GM23338 (cell line): ENCODE data around the gene GALR2. TPM values are rescaled to one million over a fixed set of nuclear protein-coding genes. Genes with fewer than 3 reads are reported as not detected.

Experiments
- CREB1 ChIP-seq: fragments of 250-450 bp; sonication (Bioruptor Pico); IDR thresholded peaks from 2 replicates; pipeline ENCODE4 v1.5.0; 2020; ENCODE audit warnings: low read depth, mild to moderate bottlenecking, moderate library complexity
- EZH2 ChIP-seq: fragments of 200-600 bp; sonication (generic); IDR thresholded peaks from one replicate; pipeline ENCODE4 v1.8.0; 2017; ENCODE audit warnings: antibody characterized with exemption, mild to moderate bottlenecking, low read depth; ENCODE audit not compliant: unreplicated experiment
- EZH2phosphoT487 ChIP-seq: fragments of 200-600 bp; sonication (generic); IDR thresholded peaks from one replicate; pipeline ENCODE4 v1.8.1; 2018; ENCODE audit warnings: antibody characterized with exemption; ENCODE audit not compliant: unreplicated experiment
- JUNB ChIP-seq: IDR thresholded peaks from one replicate; pipeline ENCODE4 v1.6.1; 2016; ENCODE audit warnings: antibody characterized with exemption; ENCODE audit not compliant: unreplicated experiment
- NANOG ChIP-seq: IDR thresholded peaks from 2 replicates; pipeline ENCODE4 v1.6.1; 2016; ENCODE audit warnings: antibody characterized with exemption, borderline replicate concordance
- ZNF331 ChIP-seq: fragments of 250-450 bp; sonication (Bioruptor Pico); IDR thresholded peaks from 2 replicates; pipeline ENCODE4 v1.5.0; 2020; ENCODE audit warnings: low read depth, mild to moderate bottlenecking, moderate library complexity
- polyA plus RNA-seq: library from polyadenylated mRNA; unstranded; fragments of >200 nt; fragmentation: Nextera tagmentation; extraction: Ambion mirVana; gene quantifications from 2 replicates; pipeline ENCODE4 v1.2.1, GENCODE V29; 2016
- total RNA-seq: library from RNA; depleted of rRNA; stranded (reverse); fragments of >200 nt; shearing (Covaris generic); gene quantifications from 2 replicates; pipeline ENCODE4 v1.2.3, GENCODE V29; 2014
- TF ChIP-seq, protein P1 (sequence below): fragments of 250-450 bp; sonication (Bioruptor Pico); IDR thresholded peaks from 2 replicates; pipeline ENCODE4 v1.5.0; 2020; ENCODE audit warnings: mild to moderate bottlenecking, moderate library complexity
- TF ChIP-seq, protein P2 (sequence below), 2 experiments: fragments of 200-600 bp in 1 of 2; sonication (generic) in 1 of 2; conservative IDR thresholded peaks; 2 replicates each; pipeline versions ENCODE4 v1.5.1 to v1.6.1; 2016 to 2017; ENCODE audit warnings: antibody characterized with exemption in 2 of 2, low read depth in 2 of 2, mild to moderate bottlenecking in 2 of 2, moderate library complexity in 1 of 2
- TF ChIP-seq, protein P3 (sequence below): IDR thresholded peaks from 2 replicates; pipeline ENCODE4 v1.6.1; 2016; ENCODE audit warnings: antibody characterized with exemption

GALR2 gene
- total and polyA plus RNA-seq, 2 experiments from 2014 or later: 0.50 to 2.2 TPM

DNA sequence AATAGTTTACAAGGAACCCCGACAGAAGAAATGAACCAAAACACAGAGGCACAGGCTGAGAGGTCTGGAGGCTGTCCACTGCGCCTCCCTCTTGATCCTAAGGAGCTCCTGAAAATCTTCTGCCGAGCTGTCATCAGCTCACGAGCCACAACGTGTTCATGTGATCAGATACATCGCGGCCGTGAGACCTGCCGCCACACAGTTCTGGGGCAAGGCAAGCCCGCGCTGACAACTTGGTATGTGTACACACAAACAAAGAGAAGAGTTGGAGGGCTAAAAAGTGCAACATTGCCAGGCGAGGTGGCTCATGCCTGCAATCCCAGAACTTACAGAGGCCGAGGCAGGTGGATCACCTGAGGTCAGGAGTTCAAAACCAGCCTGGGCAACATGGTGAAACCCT lies 21.4 kb downstream of the GALR2 start (continued):
- TF ChIP-seq, protein P1, sequence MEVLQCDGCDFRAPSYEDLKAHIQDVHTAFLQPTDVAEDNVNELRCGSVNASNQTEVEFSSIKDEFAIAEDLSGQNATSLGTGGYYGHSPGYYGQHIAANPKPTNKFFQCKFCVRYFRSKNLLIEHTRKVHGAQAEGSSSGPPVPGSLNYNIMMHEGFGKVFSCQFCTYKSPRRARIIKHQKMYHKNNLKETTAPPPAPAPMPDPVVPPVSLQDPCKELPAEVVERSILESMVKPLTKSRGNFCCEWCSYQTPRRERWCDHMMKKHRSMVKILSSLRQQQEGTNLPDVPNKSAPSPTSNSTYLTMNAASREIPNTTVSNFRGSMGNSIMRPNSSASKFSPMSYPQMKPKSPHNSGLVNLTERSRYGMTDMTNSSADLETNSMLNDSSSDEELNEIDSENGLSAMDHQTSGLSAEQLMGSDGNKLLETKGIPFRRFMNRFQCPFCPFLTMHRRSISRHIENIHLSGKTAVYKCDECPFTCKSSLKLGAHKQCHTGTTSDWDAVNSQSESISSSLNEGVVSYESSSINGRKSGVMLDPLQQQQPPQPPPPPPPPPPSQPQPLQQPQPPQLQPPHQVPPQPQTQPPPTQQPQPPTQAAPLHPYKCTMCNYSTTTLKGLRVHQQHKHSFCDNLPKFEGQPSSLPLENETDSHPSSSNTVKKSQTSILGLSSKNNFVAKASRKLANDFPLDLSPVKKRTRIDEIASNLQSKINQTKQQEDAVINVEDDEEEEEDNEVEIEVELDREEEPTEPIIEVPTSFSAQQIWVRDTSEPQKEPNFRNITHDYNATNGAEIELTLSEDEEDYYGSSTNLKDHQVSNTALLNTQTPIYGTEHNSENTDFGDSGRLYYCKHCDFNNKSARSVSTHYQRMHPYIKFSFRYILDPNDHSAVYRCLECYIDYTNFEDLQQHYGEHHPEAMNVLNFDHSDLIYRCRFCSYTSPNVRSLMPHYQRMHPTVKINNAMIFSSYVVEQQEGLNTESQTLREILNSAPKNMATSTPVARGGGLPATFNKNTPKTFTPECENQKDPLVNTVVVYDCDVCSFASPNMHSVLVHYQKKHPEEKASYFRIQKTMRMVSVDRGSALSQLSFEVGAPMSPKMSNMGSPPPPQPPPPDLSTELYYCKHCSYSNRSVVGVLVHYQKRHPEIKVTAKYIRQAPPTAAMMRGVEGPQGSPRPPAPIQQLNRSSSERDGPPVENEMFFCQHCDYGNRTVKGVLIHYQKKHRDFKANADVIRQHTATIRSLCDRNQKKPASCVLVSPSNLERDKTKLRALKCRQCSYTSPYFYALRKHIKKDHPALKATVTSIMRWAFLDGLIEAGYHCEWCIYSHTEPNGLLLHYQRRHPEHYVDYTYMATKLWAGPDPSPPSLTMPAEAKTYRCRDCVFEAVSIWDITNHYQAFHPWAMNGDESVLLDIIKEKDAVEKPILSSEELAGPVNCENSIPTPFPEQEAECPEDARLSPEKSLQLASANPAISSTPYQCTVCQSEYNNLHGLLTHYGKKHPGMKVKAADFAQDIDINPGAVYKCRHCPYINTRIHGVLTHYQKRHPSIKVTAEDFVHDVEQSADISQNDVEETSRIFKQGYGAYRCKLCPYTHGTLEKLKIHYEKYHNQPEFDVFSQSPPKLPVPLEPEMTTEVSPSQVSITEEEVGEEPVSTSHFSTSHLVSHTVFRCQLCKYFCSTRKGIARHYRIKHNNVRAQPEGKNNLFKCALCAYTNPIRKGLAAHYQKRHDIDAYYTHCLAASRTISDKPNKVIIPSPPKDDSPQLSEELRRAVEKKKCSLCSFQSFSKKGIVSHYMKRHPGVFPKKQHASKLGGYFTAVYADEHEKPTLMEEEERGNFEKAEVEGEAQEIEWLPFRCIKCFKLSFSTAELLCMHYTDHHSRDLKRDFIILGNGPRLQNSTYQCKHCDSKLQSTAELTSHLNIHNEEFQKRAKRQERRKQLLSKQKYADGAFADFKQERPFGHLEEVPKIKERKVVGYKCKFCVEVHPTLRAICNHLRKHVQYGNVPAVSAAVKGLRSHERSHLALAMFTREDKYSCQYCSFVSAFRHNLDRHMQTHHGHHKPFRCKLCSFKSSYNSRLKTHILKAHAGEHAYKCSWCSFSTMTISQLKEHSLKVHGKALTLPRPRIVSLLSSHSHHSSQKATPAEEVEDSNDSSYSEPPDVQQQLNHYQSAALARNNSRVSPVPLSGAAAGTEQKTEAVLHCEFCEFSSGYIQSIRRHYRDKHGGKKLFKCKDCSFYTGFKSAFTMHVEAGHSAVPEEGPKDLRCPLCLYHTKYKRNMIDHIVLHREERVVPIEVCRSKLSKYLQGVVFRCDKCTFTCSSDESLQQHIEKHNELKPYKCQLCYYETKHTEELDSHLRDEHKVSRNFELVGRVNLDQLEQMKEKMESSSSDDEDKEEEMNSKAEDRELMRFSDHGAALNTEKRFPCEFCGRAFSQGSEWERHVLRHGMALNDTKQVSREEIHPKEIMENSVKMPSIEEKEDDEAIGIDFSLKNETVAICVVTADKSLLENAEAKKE (CRISPR knock-in tag): no peak
- TF ChIP-seq EZH2phosphoT487: no peak
- no peak for TF ChIP-seq ZNF331 (CRISPR knock-in tag)
- TF ChIP-seq, protein P2, sequence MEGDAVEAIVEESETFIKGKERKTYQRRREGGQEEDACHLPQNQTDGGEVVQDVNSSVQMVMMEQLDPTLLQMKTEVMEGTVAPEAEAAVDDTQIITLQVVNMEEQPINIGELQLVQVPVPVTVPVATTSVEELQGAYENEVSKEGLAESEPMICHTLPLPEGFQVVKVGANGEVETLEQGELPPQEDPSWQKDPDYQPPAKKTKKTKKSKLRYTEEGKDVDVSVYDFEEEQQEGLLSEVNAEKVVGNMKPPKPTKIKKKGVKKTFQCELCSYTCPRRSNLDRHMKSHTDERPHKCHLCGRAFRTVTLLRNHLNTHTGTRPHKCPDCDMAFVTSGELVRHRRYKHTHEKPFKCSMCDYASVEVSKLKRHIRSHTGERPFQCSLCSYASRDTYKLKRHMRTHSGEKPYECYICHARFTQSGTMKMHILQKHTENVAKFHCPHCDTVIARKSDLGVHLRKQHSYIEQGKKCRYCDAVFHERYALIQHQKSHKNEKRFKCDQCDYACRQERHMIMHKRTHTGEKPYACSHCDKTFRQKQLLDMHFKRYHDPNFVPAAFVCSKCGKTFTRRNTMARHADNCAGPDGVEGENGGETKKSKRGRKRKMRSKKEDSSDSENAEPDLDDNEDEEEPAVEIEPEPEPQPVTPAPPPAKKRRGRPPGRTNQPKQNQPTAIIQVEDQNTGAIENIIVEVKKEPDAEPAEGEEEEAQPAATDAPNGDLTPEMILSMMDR (conservative IDR thresholded peaks at IDR 0.05; ENCODE audit: low read depth in 2 of 2): no peak
- TF ChIP-seq JUNB: no peak
- TF ChIP-seq, protein P3, sequence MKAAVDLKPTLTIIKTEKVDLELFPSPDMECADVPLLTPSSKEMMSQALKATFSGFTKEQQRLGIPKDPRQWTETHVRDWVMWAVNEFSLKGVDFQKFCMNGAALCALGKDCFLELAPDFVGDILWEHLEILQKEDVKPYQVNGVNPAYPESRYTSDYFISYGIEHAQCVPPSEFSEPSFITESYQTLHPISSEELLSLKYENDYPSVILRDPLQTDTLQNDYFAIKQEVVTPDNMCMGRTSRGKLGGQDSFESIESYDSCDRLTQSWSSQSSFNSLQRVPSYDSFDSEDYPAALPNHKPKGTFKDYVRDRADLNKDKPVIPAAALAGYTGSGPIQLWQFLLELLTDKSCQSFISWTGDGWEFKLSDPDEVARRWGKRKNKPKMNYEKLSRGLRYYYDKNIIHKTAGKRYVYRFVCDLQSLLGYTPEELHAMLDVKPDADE: no peak
- no peak for TF ChIP-seq NANOG
- TF ChIP-seq CREB1 (CRISPR knock-in tag): no peak
- TF ChIP-seq EZH2: no peak
